GM18498 (cell line): ENCODE measurements around the gene ARHGAP5.

Experiments used
- ATAC-seq: cut with Tn5 transposase; IDR thresholded peaks from one replicate; pipeline ENCODE4 v1.9.1; 2021; ENCODE audit warnings: mild to moderate bottlenecking, moderate library complexity; ENCODE audit not compliant: unreplicated experiment

The ARHGAP5 gene

GRCh38 chr14:32076278-32077080 lies 625 bp upstream of the ARHGAP5 start:
- ATAC-seq, result peak; percentile 64

DNA sequence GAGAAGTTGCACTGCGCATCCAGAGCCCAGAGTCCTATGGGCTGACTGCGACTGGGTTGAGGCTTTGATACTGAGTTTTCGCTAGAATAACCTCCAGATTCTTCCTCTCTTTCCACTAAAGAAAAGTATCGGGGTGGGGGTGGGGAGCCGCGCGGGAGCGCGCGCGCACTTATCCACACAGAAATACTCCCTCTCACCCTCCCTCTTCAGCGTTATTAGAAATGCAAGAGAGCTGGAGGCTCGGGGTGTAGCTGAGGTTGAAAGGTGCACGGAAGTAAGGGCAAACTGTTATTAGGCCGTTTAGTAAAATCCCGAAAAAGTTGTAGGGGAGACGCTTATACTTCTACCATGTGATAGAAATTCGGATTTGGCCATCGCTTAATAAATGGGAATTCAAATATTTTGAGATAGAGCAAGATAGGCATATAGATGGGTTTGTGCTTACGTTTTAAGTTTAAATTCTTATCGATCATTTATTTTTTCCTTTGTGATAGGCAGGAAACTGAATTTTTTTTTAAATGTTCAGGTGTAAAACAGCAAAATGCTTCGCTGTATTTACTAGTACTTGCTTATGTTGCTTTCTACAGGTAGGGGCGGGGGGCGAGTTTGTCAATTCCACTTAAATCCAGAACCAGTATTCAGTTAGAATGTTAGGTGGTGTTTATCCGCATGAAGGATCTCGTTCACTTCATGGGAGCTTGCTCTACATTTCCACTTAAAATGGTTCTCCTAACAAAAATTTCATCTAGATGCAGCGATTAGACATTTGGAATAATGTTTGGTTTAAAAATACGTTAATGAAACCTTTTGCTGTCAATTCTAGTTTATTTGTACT lies 1.1 kb downstream of the ARHGAP5 start:
- ATAC-seq, result no peak

- ATAC-seq, result no peak
Observed at GRCh38 chr14:32078858-32079216, 1.7 kb downstream of the ARHGAP5 start.

- no peak for ATAC-seq
Observed at GRCh38 chr14:32079264-32079663, 2.2 kb downstream of the ARHGAP5 start.

- ATAC-seq, result no peak
Observed at GRCh38 chr14:32080001-32080510, 3.0 kb downstream of the ARHGAP5 start.

GRCh38 chr14:32081901-32082300 lies 4.8 kb downstream of the ARHGAP5 start:
- ATAC-seq, result no peak

GRCh38 chr14:32083315-32083624 lies 6.2 kb downstream of the ARHGAP5 start:
- no peak for ATAC-seq

GRCh38 chr14:32083789-32084188 lies 6.7 kb downstream of the ARHGAP5 start:
- no peak for ATAC-seq

- no peak for ATAC-seq
Observed at GRCh38 chr14:32085182-32085844, 8.2 kb downstream of the ARHGAP5 start.

GRCh38 chr14:32085845-32086383 lies 8.8 kb downstream of the ARHGAP5 start:
- ATAC-seq, result no peak

DNA sequence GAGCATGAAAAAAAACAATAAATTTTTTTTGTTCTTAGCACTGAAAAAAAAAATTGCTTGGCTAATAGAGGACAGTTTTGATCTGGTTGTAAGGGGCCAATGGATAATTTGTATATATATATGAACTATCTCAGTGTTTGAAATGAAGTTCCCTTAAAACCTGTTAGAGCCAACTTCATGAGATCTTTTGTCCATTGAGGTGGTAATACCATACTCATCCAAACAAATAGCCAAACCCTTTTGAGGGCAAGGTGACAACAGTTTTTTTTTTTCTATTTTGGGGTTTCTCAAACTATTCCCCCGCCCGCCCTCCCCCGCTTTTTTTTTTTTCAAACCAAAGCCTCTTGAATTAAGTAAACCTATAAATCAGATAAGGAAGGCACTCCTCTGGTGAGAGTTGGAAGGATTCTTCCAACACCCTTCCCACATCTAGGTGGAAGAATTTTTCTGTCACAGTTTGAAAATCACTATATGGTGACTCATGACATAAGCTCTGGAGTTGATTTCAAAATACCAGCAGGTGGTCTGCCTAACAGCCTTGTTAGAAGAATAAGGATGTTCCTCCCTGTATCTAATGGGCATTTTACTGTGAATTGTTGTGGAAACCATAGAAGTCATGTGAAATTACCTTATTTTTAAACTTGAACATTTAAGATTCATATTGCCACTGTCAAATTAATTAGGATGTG lies 10.2 kb downstream of the ARHGAP5 start:
- ATAC-seq, result no peak

DNA sequence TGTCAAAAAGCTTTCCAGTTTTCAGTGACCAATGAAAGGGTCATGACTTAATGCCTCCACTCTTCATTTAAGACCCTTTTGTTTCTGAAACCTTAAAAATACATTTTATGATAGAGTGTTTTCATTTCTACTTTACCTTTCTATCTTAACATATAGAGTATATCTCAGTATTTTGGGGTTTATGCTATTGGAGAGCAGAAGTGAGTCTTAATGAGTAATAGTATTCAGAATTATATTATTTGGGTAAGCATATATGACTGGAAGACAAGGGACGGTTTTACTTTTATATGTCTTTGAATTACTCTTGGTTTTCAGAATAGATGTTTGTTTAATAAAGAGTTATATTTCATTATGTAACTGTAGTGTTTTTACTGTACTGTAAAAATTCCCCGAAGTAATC lies 10.8 kb downstream of the ARHGAP5 start:
- no peak for ATAC-seq

- no peak for ATAC-seq
Observed at GRCh38 chr14:32090686-32091085, 13.6 kb downstream of the ARHGAP5 start.

GRCh38 chr14:32099473-32099872 lies 22.4 kb downstream of the ARHGAP5 start:
- no peak for ATAC-seq

- no peak for ATAC-seq
Observed at GRCh38 chr14:32100175-32100574, 23.1 kb downstream of the ARHGAP5 start.

- ATAC-seq, result peak; percentile 83
Observed at GRCh38 chr14:32102152-32102787, 25.2 kb downstream of the ARHGAP5 start.

GRCh38 chr14:32102968-32103367 lies 25.9 kb downstream of the ARHGAP5 start:
- no peak for ATAC-seq

DNA sequence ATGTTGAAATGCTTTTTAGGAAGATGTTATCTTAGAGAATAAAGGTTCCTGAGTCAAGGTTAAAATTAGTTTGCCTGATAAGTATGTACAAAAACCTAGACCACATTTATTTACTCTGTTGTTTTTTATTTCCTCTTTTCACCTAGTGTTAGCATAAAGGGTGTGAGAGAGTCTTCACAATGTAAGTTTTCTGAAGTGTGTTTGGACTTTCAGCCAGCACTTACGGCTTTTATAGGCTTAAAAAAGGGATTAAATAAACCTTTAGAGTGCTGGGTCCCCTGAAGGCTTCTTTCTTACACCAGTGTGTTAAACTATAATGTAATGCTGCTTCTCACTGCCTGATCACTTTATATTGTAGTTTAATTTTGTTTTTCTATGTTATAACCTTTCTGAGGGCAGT lies 27.2 kb downstream of the ARHGAP5 start:
- no peak for ATAC-seq

- ATAC-seq, result no peak
Observed at GRCh38 chr14:32104803-32105202, 27.7 kb downstream of the ARHGAP5 start.
